Glomerular visceral epithelial cell (primary cell): ENCODE results near the gene SLC35A2.

Experiments
- DNase-seq: peaks from one replicate; pipeline ENCODE4 v3.0.0-alpha.2; 2016; ENCODE audit errors: extremely low spot score

SLC35A2 gene

DNA sequence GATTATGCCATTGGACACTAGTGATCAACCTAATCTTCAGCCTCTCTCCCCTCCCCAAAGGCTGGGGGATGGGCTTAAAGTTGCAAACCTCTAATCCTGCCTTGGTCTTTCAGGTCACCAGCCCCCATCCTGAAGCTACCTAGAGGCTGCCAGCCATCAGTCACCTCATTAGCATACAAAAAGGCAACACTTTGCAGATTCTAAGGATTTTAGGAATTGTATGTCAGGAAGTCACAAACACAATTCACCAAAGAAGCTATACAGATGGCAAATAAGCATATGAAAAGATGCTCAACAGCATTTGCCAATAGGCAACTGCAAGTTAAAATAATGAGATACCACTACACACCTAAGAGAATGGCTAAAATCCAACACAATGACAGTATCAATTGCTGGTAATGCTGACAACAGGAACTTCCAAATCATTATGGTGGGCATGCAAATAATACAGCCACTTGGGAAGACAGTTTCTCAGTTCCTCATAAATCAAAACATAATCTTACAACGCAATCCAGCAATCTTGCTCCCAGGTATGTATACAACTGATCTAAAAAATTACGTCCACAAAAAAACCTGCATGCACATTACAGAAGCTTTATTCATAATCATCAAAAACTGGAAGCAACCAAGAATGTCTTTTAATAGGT is 16.4 kb upstream of the SLC35A2 start:
- DNase-seq: no peak

DNA sequence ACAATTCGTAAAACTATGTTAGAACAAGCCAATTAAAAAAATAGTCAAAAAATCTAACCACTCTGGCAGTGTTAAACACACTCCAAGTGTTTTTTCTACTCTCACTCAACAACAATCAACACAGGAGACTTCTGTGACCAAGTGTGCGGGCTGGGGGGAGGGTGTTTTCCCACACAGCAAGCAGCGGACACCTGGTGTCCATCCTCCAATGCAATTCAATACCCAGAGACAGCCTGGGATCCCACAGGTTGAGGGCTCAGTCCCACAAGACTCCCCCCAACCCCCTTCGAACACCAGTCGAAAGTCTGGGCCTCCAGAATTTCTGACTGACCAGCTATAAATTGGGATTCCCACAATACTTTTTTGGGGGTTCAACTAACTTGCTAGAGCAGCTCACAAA is 15.7 kb upstream of the SLC35A2 start:
- DNase-seq: no peak

DNA sequence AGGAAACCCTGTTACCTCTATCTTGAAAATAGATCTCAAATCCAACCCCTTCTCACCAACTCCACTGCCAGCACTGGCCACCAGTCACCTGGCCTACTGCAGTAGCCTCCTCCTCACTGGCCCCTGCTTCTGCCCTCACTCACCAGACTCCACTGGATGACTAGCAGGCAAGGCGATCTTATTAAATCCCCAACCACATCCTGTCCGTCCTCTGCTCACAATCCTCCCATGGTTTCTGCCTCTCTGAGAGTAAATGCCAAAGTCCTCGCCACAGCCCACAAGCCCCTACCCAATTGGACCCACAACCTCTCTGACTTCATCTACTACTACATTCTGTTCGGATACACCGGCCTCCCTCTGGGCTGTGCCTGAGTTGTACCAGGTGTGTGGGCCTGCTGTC is 12.8 kb upstream of the SLC35A2 start:
- no peak for DNase-seq

DNA sequence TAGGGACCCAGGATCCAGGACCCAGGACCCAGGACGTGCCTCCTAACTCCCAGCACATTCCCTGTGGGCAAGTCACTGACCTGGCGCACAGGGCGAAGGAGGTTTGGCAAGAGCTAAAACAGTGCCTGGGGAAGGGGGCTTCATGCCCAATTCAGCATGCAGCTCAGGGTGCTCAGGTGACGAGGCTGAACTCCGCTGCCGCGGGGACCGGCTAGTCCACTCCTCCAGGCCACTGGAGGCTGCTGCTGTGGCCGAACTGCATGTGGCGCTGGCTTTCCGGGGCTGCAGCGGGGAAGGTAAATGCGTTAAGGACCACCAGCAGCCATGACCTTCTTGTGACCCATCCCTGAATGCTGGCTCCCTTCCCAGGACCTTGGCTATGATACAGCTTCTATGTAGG is 12.3 kb upstream of the SLC35A2 start:
- DNase-seq: no peak

DNA sequence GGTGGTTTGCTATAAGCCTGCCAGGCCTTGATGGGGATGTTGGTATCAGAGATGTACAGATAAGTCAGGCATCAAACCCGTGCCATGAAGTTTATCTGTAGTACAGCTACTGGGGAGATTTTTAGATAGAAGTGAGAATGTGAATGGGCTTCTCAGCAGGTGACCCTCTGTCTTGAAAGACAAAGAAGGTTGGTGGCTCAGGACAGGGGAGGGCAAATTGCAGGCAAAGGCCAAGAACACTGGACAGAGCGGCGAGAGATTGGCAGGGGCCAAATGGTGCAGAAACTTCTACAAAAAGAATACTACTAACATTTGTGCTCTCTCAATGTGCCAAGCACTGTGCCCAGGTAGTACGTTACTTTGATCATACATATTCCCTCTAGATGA is 9.3 kb upstream of the SLC35A2 start:
- no peak for DNase-seq

DNA sequence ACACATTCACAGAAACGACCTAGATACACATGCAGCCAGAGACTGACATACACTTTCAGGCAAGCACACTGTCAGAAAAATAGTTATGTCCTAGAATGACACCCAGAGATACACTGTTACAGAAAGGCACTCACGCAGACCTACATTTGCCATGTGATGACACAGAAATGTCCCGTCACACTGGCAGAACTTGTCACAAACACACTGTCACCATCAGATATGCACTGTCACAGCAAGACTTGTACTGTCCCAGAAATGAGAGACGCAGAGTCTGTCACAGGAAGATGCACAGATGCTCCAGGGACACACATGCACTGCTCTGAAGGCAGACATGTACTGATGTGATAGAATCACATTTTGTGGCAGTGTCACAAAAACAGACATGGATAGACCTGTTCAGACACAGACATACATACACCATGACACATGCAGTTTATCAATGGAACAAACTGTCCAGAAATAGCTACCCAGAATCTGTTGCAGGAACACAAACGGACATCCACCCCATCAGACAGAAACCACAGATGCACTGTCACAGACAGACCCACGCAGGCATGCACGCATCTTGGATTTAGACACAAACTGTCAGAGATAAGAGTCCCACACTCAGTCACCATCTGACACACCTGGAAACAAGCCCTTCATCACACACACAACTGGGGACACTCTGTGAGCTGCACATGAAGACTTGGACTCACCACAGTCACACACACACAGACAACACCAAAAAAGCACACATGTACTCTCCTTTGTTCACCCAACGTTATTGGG is 8.7 kb upstream of the SLC35A2 start:
- no peak for DNase-seq

DNA sequence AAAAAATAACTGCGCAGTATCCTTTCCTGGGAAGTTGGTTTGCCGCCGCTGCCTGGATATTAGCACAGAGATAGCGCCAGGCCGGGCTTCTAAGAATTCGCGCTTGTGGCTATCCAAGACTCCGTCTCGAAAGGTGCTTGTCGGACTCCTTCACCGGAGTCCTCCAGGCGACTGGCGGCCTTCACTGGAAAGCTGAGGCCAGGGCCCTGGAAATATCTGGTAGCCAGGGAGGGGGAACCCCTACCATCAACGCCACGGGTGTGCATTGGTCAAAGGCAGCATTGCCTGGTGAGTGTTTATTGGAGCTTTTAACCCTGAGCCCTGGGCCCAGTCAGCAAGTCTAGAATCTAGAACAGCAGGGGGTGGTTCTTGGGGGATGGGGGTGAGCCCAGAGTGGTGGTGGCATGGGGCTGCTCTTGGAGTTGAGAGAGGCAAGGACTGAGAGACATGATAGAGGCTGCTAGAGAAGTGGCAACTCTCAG is 8.0 kb upstream of the SLC35A2 start:
- no peak for DNase-seq

DNA sequence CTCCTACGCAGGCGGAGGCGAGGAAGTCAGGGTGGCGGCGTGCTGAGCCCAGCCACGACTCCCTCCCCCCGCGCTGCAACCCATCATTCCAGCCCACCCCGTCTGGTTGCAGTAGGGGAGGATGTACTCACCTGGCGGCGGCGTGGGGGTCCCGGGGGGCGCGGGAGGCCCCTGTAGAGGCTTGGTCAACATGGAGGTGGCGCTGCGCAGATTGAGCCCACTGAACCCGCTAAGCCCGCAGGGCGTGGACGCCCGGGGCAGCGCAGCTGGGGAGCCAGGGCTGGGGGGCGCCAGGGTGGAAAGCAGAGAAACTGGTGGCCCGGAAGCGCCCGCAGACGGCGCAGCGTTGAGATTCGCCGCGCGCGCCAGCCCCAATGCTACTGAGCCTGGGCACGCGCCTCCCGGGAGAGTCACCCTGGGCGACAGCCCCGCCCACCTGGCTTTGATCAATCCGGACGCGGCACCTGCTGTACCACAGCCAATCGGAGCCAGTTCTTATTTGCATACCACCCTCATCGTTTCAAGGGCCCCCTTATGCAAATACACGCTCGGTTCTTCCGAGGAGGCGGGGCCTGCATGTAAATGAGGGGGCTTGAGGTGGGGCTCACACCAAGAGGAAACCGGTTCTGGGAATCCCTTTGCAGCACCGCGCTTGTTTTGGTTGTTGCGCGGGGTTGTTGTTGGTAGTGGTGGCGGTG is 7.3 kb upstream of the SLC35A2 start, which contains the start of gene PIM2:
Gene PIM2, minus strand, starts transcription at position 382 of the 698 bp plus-strand sequence. Its CDS starts 190 bp downstream, at position 192.
- DNase-seq: peak; percentile 92

DNA sequence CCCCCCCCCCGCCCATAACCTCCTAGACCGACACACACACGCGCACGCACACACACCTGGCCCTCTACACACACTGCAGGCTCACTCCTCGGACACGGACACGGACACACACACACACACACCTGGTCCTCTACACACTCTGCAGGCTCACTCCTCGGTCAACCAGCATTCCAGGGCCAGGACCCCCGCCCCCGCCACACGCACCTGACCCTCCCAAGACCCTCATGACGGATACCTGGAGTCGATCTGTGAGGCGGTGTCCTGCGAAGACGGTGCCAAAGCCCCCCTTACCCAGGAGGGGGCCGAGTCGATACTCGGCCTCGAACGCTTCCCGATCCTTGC is 6.8 kb upstream of the SLC35A2 start:
- no peak for DNase-seq

DNA sequence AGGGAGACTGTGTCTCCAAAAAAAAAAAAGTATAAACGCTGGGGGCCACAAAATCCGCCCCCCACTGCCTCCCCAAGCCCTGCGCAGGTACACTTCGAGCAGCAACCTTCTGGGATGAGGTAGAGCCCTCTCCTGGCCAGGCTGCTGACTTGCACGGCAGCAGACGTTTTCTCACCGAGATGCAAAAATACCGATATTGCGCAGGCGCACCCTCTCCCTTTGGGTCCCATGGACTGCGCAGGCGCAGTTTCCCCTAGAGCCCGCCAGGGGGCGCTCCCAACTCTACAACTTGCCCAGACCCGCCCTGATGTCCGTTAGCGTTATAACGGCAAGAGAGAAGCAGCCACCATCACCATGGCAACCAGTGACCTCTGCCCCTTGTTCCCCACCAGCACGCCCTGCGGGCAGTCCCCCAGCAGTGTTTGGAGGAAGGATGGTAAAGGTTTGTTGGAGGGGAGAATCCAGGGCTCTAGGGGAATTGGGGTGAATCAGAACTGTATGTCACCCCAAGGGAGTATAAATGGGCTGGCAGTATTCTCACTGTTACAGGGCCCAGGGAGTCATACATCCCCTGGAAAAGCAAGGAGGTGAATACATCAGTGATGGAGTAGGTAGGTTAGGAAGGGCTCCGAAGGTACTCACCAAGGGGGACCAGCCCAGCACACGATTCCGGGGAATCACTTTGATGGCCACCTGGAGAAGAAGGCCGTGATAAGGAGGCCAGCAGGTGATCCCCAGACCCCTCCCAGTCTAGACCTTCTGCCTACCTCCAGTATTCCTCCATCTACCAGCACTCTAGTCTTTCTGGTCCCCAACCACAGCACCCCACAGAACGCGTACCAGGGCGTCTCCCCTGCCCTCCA is 5.9 kb upstream of the SLC35A2 start:
- peak; percentile 86 for DNase-seq

DNA sequence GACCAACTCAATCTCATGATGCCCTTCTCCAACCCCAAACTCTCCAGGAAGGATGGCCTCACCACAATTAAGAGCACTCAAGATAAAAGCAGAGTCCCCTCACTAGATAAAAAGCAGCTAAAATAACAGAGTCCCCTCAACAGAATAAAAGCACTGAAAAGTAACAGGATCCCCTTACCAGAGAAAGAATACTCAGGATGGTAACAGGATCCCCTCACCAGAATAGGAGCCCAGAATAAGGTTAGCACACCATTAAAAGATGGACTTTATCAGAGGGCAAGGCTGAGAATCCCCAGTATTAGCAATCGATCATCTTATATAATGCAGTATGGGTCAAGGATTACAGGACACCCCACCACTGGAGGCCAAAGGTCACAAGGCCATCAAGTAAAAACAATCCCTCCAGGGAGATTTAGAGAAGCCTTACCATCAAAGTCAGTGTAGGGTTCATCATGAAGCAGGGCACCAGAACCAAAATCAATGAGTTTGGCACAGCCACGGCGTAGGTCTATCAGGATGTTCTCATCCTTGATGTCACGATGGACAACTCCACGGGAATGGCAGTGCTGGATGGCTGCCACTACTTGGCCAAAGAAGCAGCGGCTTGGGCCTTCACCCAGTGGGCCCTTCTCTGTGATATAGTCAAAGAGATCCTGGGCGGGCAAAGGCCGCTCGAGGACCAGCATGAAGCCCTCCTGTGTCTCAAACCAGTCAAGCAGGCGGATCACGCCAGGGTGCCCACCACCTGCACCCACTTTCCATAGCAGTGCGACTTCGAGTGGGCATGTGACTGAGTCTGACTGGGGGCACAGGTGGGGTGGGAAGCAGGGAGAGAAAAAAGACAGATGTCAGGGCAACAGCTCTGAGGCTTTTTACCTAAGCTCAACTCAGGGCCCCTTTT is 3.4 kb upstream of the SLC35A2 start:
- DNase-seq: no peak

DNA sequence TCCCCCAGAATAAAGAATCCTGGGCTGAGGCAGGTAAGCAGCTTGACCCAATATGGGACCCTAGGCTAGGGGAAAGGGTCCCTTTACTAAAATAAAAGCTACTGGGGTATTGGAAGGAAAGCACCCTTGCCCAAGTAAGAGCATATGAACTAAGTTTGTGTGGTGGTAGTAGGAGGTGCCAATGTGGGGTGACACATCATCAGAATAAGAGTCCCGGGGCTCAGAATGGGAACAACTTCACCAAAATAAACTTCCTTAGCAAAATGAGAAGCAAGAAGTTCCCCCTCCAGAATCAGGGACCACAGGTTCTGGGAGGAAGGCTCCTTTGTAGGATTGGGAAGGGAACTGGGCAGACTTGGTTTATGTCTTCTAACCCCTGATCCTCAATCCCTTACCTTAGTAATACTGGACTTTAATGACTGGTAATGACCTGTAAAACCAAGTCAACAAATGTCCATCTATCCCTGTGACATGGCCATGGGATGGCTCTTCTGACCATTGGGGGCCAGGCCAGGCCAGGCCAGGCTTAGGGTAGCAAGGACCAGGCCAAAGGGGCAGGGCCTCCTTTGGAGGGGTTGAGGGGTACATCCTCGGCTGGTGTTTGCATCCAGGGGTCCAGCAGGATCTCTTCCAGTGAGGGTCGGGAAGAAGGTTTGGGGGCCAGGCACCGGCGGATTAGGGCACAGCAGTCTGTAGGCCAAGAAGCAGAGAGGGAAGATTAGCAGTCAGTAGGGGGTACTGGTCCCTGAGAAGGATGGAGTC is 2.3 kb upstream of the SLC35A2 start:
- DNase-seq: no peak

DNA sequence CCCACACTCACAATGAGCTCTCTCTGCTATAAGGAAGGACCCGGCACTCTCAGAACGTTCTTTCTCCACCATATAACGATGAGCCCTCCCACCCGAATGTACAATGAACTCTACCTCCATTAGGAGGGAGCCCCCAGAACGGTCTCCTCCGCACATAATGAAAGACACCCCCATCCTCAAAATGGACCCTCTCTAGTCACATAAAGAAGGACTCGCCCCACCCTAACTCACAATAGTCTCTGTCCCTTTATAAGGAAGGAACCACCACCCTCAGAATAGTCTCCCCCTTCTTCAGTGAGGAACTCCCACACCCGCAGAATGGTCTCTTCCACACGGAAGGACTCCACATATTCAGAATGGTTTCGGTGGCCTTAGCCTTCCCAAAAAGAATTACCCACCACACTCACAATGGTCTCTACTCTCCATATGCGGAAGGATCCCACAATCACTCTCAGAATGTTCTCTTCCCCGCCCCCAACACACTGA is 477 bp downstream of the SLC35A2 start:
- DNase-seq: no peak

DNA sequence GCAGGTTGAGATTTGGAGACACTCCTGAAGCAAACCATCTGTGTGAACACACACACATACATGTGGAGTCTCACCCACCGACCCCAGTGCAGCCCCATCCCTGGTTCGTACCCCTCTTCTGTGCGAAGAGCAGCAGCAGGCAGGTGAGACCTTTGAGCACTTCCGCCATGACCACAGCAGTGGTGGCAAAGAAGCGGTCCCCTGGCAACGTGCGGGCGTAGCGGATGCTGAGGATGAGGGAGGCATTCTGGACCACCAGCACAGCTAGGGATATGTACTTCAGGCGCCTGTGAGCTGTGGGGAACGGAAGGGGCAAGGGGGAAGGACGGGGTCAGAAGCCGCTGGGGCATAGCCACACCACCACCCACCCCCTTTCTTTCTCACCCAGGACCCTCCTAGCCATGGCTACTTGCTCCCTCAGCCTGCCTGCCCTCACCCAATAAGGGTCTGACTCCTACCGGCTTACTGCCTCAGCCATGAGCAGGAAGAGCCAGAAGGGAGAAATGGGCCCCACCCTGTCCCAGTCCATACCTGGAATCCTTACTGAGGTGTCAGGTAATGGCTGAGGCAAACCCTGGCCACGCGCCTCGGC is 1.6 kb downstream of the SLC35A2 start:
- DNase-seq: no peak

DNA sequence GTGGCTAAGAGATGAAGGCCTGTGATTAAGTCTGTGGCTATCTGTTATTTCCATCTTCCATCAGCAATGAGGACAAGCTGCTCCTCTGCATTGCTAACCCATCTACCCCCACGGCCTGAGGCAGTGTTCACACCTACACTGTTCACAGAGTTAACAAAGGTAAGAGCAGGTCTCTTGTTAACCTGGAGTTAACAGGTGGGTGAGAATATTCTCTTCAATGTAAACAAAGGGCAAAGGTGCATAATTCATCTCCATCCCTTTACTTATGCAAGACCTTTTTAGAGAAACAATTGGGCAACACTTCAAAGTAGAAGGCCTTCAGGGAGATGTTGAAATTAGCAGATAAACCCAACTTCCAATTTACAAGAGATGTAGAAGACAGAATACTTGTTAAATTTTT is 2.8 kb downstream of the SLC35A2 start:
- no peak for DNase-seq

DNA sequence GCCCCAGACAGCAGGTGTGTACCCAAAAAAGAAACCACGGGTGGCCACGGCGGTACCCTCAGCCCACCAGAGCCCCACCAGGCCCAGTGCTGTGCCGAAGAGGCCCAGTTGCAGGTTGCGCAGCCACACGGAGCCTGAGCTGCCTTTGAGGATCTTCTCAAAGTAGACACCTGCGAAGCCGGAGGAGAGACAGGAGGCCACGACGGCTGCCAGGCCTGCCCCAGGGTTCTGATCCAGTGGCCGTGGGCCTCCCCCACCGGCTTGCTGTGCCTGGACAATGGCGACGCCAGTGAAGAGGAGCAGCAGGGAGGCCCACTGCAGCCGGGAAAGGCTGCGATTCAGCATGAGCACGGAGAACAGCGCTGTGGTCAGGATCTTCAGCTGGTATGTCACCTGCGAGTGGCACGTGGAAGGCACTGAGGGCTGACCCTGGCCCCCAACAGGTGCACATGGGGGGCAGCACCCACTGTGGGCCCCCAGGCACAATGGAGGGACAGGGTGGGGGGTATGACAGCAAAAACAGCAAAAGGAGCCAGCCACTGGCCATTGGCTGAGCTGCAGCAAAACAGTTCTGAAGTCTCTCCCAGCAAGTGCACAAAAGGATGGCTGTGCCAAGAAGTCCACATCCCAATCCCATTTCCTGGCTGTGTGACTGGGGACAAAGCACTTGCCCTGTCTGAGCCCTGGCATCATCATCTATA is 6.2 kb downstream of the SLC35A2 start:
- DNase-seq: no peak

DNA sequence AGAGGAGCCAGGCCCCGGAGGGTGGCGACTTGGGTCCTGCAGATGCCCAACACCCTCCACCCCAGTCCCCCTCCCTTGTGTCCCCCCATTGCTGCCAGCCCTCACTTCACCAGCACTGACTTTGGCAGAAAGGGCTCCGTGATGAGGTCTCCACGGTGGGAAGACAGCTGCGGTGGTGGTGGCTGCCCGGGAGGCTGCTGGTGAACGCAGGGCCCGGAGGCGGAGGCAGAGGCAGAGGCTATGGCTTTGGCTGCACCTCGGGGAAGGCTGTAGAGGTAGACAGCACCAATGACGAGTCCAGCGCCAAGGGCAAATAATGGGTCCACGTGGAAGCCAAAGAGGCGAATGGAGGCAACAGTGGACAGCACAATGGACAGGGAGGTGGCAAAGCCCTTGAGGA is 6.8 kb downstream of the SLC35A2 start:
- DNase-seq: no peak

DNA sequence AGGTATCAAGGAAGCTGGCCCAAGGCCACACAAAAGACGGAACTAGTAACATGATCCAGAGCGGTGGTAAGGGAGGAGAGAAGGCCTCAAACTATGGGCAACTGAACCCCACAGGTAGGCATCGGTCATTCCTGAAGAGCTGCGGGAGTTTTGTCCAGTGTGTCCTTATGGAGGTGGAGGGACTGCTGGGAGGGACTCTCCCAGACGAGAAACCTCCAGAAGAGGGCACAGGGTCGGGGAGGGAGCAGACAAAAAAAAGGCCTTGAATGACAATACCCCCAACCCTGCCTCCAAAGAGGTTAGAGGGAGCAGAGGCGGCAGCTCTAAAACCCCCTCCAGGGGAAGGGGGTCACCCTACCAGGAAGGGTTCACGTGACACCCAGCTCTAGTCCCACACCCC is 7.3 kb downstream of the SLC35A2 start:
- no peak for DNase-seq

DNA sequence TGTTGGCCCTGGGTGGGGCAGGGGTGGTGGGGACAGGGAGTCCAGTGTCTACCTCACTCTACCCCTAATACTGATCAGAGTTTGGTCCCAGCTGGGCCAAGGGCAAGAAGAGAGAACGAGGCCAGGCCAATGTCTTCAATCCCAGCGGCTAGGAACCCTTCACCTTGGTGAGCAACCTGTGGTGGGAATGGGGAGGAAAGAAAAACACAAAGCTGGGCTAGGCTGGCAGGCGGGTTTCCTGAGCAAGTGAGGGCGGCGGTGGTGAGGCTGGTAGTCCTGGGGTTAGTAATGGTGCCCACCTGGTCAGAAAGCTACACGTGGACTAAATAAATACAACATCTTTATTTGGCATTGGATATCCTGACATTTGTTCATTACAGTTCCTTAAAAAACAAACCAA is 8.2 kb downstream of the SLC35A2 start:
- DNase-seq: no peak
